Pancreas (tissue), 10 donors: ENCODE results near the gene CD79A. TPM values are rescaled to one million over a fixed set of nuclear protein-coding genes. Genes with fewer than 3 reads are reported as not detected.

Experiments used
- ATAC-seq, 4 donors: fragments of 200-7000 bp; cut with Tn5 transposase; one replicate each; pipeline versions ENCODE4 v1.8.0 to v1.9.1; 2020; ENCODE audit warnings: mild to moderate bottlenecking in 4 of 4, moderate library complexity in 4 of 4
- DNase-seq, 6 donors: peaks; one replicate each; pipeline ENCODE4 v3.0.0-alpha.2; 2020
- FAIRE-seq: peaks from 2 replicates; lab custom pipeline; 2012; peaks lifted over from hg19 to GRCh38; lab: Jason Lieb, UNC
- H3K27ac ChIP-seq, 4 donors: fragments of 200-600 bp; sonication (generic); 1 replicate in 3 of 4; 2 replicates in 1 of 4; pipeline versions ENCODE4 v1.5.0 to v1.8.0; 2020
- H3K27me3 ChIP-seq, 4 donors: fragments of 200-600 bp; one replicate each; pipeline ENCODE4 v1.8.0; 2021
- H3K36me3 ChIP-seq, 3 donors: fragments of 200-600 bp; sonication (generic) in 1 of 3; one replicate each; pipeline versions ENCODE4 v1.5.0 to v1.8.0; 2020 to 2021
- H3K4me1 ChIP-seq, 3 donors: fragments of 200-600 bp; one replicate each; pipeline ENCODE4 v1.8.0; 2021
- H3K4me3 ChIP-seq, 4 donors: fragments of 200-600 bp; sonication (generic) in 2 of 4; one replicate each; pipeline versions ENCODE4 v1.5.0 to v1.8.0; 2020 to 2021
- H3K9me3 ChIP-seq, 4 donors: fragments of 200-600 bp; one replicate each; pipeline ENCODE4 v1.8.0; 2021
- CTCF ChIP-seq, 4 donors: fragments of 200-600 bp; sonication (generic) in 3 of 4; IDR thresholded peaks; one replicate each; pipeline versions ENCODE4 v1.5.0 to v1.8.0; 2021; ENCODE audit warnings: antibody characterized with exemption in 4 of 4
- WGBS, 2 donors: extraction: QIAGEN DNeasy Blood & Tissue Kit; methylation state at CpG; one replicate each; pipeline ENCODE4 v1.1.7; 2013; 5-methylcytosine and 5-hydroxymethylcytosine counted together
- intact Hi-C, 3 donors: fragments of 100-400 bp; cut with DNase I; formaldehyde crosslinking; loops; one replicate each; pipeline versions ENCODE4 v1.11.1 to v1.14.2; 2022
- polyA plus RNA-seq, 2 donors: library from polyadenylated mRNA; stranded (reverse); fragments of 200-250 nt; gene quantifications; one replicate each; pipeline ENCODE4 v1.2.3, GENCODE V29; 2013
- total RNA-seq, 6 donors: library from RNA; stranded (reverse); fragmentation: NEBNext Ultra II Directional in 4 of 6; extraction: Animal tissue kit (Norgen Biotek cat#: 25700) in 4 of 6; gene quantifications; one replicate each; pipeline versions ENCODE4 v1.2.1 to v1.2.4, GENCODE V29; 2021 to 2023
- donor health status: healthy with polysubstance abuse.
- donor health status: DM: no; HTN: no; CAD: no; lungs with moderate emphysema.
- donor health status: DM: no; HTN: no; CAD: no.
- donor health status: control.
- donor health status: control.
- donor health status: Bipolar disorder and iron deficiency.
- donor health status: DM: yes; HTN: yes; CAD: no.
- donor health status: DM: no; HTN: no; CAD: no.
- donor health status: DM: no; HTN: no; CAD: no.
- donor health status: DM: yes; HTN: yes; CAD: no.

Gene CD79A
- total and polyA plus RNA-seq, 8 donors = 0.11 to 1.00 (median 0.28) TPM; not detected in 1

- Histone ChIP-seq H3K4me3 (no peak overlapping the region), H3K4me1 (no peaks in the 10 kb centered on the region), H3K27me3 (no peaks in the 10 kb centered on the region), H3K27ac (no peak overlapping the region), H3K9me3 (no peaks in the 10 kb centered on the region), H3K36me3 (no peaks in the 10 kb centered on the region)
- intact Hi-C loops = no loop called here
- FAIRE-seq = no peak
- ATAC-seq = no peak
- no peak for TF ChIP-seq CTCF (IDR thresholded peaks at IDR 0.05)
- DNase-seq = peak in 1 of 6 donors; percentile 20
- WGBS, 2 donors = 49 to 55% methylated on average over 5 to 6 of the region's 6 CpGs
Observed at GRCh38 chr19:41923045-41923788, 46.1 kb downstream of the CD79A start.

- ATAC-seq = no peak
- H3K27me3 ChIP-seq = no peaks in the 10 kb centered on the region
- H3K27ac ChIP-seq = no peak overlapping the region
Observed at GRCh38 chr19:41924151-41925145, 47.4 kb downstream of the CD79A start.

GRCh38 chr19:41925208-41926003, 48.3 kb downstream of the CD79A start:
- 52 to 61% methylated on average over 7 of the region's 7 CpGs for WGBS, 2 donors
- FAIRE-seq = no peak
- intact Hi-C loops = no loop called here
- no peak for TF ChIP-seq CTCF (IDR thresholded peaks at IDR 0.05)
- Histone ChIP-seq H3K9me3 (no peaks in the 10 kb centered on the region), H3K27ac (no peak overlapping the region), H3K4me1 (no peaks in the 10 kb centered on the region), H3K4me3 (no peak overlapping the region), H3K27me3 (no peaks in the 10 kb centered on the region), H3K36me3 (no peaks in the 10 kb centered on the region)
- peak in 1 of 6 donors; percentile 26 for DNase-seq
- no peak for ATAC-seq

More at GRCh38 chr19:41924151-41925145, 47.4 kb downstream of the CD79A start:
- DNase-seq (no peak), FAIRE-seq (no peak)
- 46 to 47% methylated on average over 13 of the region's 13 CpGs for WGBS, 2 donors
- H3K4me3 ChIP-seq = no peak overlapping the region
- no peaks in the 10 kb centered on the region for H3K36me3 ChIP-seq
- no peak for TF ChIP-seq CTCF (IDR thresholded peaks at IDR 0.05)
- no peaks in the 10 kb centered on the region for H3K9me3 ChIP-seq
- H3K4me1 ChIP-seq = no peaks in the 10 kb centered on the region
- intact Hi-C loops = no loop called here

GRCh38 chr19:41926028-41926762, 49.1 kb downstream of the CD79A start:
- intact Hi-C loops = no loop called here
- Histone ChIP-seq H3K9me3 (no peaks in the 10 kb centered on the region), H3K27ac (no peak overlapping the region), H3K4me1 (no peaks in the 10 kb centered on the region), H3K36me3 (no peaks in the 10 kb centered on the region), H3K4me3 (no peak overlapping the region), H3K27me3 (no peaks in the 10 kb centered on the region)
- WGBS, 2 donors = 57 to 61% methylated on average over 25 to 27 of the region's 27 CpGs
- FAIRE-seq (no peak), DNase-seq (peak in 1 of 6 donors; percentile 35), ATAC-seq (no peak)
- TF ChIP-seq CTCF (IDR thresholded peaks at IDR 0.05) = no peak
